Prostate gland (tissue), 2 donors: ENCODE data around the gene SLC9A7. TPM values are rescaled to one million over a fixed set of nuclear protein-coding genes. Genes with fewer than 3 reads are reported as not detected.

ENCODE experiments used
- DNase-seq: peaks from one replicate; pipeline ENCODE4 v3.0.0-alpha.2; 2019; ENCODE audit warnings: low spot score
- H3K27ac ChIP-seq, 2 donors: fragments of 200-600 bp; sonication (generic); 2 replicates each; pipeline ENCODE4 v1.5.1; 2017 to 2019
- H3K27me3 ChIP-seq: fragments of 200-600 bp; sonication (generic); replicated peaks from 2 replicates; pipeline ENCODE4 v1.5.1; 2019; ENCODE audit not compliant: insufficient read depth
- H3K36me3 ChIP-seq, 2 donors: fragments of 200-600 bp; sonication (generic); 1 replicate in 1 of 2; 2 replicates in 1 of 2; pipeline versions ENCODE4 v1.5.1 to v1.8.1; 2017 to 2019
- H3K4me1 ChIP-seq: fragments of 200-600 bp; sonication (generic); replicated peaks from 2 replicates; pipeline ENCODE4 v1.5.1; 2019
- H3K4me3 ChIP-seq, 2 donors: fragments of 200-600 bp; sonication (generic); 2 replicates each; pipeline ENCODE4 v1.5.1; 2017 to 2019
- H3K9me3 ChIP-seq: fragments of 200-600 bp; sonication (generic); 2 replicates; pipeline ENCODE4 v1.5.1; 2017
- POLR2A ChIP-seq: fragments of 450-650 bp; IDR thresholded peaks from one replicate; pipeline ENCODE4 v1.6.1; 2016; ENCODE audit warnings: antibody characterized with exemption, mild to moderate bottlenecking
- POLR2AphosphoS5 ChIP-seq: sonication (generic); formaldehyde crosslinking; IDR thresholded peaks from one replicate; pipeline ENCODE4 v1.6.1; 2017; ENCODE audit warnings: antibody characterized with exemption
- whole genome bisulfite sequencing: methylation state at CpG from one replicate; pipeline ENCODE4 v1.1.5; 2018; 5-methylcytosine and 5-hydroxymethylcytosine counted together
- intact Hi-C: fragments of 100-400 bp; cut with DNase I; formaldehyde crosslinking; loops from one replicate; pipeline ENCODE4 v1.14.2; 2022
- total RNA-seq, 2 donors: library from RNA; depleted of rRNA; stranded (reverse); fragments of >200 nt; gene quantifications; one replicate each; pipeline ENCODE4 v1.1.0, GENCODE V29; 2016
- TF ChIP-seq, protein P1 (sequence below), 4 experiments: fragments of 200-600 bp in 2 of 4; fragments of 450-650 bp in 2 of 4; sonication (generic) in 2 of 4; IDR thresholded peaks; 1 replicate in 3 of 4; 2 replicates in 1 of 4; pipeline ENCODE4 v1.5.1; 2016 to 2019; ENCODE audit warnings: antibody characterized with exemption in 4 of 4, mild to moderate bottlenecking in 2 of 4, moderate library complexity in 2 of 4

SLC9A7 gene
- total RNA-seq, 2 donors from 2014 or later, result 16.5 to 36.5 TPM

DNA sequence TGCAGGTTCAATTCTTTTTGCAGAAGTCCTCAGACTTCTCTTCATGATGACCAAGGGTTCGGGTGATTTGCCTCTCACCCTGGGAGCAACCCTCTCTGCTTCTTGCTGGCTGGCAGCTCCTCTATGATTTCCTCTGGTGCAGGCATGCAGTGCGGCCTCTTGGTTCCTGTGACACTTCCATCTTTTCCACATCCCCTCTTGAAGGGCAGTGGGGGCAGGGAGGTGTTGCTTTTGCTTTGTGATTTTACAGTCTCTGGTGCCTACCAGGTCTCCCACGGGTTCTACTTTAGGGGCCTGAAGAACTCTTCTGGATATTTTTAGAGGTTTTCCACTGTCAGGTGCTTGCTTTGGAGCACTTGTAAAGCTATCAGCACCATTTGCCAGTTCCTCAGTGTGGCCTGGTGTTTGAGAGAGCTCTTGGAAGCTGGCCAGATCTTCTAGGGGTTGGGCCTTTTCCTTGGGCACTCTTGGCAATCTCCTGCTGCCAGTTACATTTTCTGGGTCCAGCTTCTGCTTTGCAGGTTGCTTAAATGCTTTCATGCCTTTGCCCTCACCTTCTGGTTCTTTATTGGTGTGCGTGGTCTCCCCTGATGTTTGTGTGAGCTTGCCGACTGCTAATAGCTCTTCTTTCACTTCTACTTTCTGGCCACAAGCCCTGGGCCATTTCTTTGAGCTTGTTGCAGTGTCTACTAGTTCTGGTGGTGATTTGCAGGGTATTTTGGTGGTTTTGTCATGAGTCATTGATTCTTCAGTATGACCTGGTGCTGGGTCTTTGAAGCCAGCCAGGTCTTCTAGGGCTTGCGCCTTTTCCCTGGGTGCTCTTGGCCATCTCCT is 196.9 kb downstream of the SLC9A7 start:
- TF ChIP-seq POLR2AphosphoS5 (no peak), POLR2A (no peak)
- TF ChIP-seq, protein P1, sequence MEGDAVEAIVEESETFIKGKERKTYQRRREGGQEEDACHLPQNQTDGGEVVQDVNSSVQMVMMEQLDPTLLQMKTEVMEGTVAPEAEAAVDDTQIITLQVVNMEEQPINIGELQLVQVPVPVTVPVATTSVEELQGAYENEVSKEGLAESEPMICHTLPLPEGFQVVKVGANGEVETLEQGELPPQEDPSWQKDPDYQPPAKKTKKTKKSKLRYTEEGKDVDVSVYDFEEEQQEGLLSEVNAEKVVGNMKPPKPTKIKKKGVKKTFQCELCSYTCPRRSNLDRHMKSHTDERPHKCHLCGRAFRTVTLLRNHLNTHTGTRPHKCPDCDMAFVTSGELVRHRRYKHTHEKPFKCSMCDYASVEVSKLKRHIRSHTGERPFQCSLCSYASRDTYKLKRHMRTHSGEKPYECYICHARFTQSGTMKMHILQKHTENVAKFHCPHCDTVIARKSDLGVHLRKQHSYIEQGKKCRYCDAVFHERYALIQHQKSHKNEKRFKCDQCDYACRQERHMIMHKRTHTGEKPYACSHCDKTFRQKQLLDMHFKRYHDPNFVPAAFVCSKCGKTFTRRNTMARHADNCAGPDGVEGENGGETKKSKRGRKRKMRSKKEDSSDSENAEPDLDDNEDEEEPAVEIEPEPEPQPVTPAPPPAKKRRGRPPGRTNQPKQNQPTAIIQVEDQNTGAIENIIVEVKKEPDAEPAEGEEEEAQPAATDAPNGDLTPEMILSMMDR (IDR thresholded peaks at IDR 0.05), result no peak
- Histone ChIP-seq H3K9me3 (no peaks in the 10 kb centered on the region), H3K27ac (no peak overlapping the region), H3K4me3 (no peak overlapping the region), H3K4me1 (no peaks in the 10 kb centered on the region), H3K36me3 (no peaks in the 10 kb centered on the region), H3K27me3 (no peaks in the 10 kb centered on the region)
- 57% methylated on average over 6 of the region's 6 CpGs for WGBS
- intact Hi-C loops, result no loop called here
- DNase-seq, result peak; percentile 20

DNA sequence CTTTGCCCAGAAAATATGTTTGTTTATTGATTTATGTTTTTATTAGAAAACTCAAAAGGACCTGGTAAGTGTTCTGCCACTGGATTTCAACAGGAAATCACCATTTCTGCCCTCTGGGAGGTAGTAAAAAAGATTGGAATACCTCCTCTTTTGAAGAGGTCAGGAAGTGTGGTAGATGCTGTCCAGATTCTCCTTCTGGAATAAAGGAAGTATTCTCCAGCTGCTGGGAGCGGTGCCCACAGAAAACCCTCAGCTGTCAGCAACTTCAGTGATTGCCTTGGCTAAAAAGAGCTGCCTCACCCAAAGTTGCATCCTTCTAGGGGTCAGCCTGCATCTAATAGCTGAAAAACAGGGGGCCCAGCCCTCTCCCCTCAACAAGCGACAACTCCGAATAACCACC is 199.9 kb downstream of the SLC9A7 start:
- TF ChIP-seq POLR2AphosphoS5 (no peak), POLR2A (no peak)
- TF ChIP-seq, protein P1 (IDR thresholded peaks at IDR 0.05), result no peak
- 84% methylated on average over 3 of the region's 3 CpGs for WGBS
- H3K36me3 ChIP-seq, result no peaks in the 10 kb centered on the region
- no peaks in the 10 kb centered on the region for H3K27me3 ChIP-seq
- no peak overlapping the region for H3K4me3 ChIP-seq
- no peak overlapping the region for H3K27ac ChIP-seq
- intact Hi-C loops, result no loop called here
- no peaks in the 10 kb centered on the region for H3K4me1 ChIP-seq
- no peak for DNase-seq
- no peaks in the 10 kb centered on the region for H3K9me3 ChIP-seq

DNA sequence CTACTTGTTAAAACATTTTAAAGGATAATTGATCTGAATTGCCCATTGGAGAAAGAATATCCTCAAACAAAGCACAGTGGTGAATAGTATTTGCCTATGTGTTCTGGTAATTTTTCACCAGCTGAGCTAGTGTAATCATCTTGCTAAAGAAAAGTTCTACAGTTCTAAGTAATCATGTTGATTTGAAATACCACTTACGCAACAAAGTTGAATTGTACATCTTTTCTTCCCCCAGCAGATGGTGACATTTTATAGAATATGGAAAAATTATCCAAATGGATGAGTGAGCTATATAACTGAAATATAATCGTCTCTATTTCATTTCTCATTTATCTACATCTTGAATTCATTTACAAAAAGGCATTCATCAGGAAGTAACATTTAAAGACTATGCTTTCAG is 204.0 kb downstream of the SLC9A7 start:
- intact Hi-C loops, result no loop called here
- H3K4me1 ChIP-seq, result no peaks in the 10 kb centered on the region
- H3K36me3 ChIP-seq, result no peaks in the 10 kb centered on the region
- no peak for DNase-seq
- TF ChIP-seq POLR2AphosphoS5 (no peak), POLR2A (no peak)
- TF ChIP-seq, protein P1 (IDR thresholded peaks at IDR 0.05), result peak in 3 of 4 experiments; percentile 14 to 51 (median 47)
- no peaks in the 10 kb centered on the region for H3K9me3 ChIP-seq
- WGBS, result 34% methylated on average over 2 of the region's 2 CpGs
- H3K4me3 ChIP-seq, result no peak overlapping the region
- H3K27me3 ChIP-seq, result no peaks in the 10 kb centered on the region
- no peak overlapping the region for H3K27ac ChIP-seq

DNA sequence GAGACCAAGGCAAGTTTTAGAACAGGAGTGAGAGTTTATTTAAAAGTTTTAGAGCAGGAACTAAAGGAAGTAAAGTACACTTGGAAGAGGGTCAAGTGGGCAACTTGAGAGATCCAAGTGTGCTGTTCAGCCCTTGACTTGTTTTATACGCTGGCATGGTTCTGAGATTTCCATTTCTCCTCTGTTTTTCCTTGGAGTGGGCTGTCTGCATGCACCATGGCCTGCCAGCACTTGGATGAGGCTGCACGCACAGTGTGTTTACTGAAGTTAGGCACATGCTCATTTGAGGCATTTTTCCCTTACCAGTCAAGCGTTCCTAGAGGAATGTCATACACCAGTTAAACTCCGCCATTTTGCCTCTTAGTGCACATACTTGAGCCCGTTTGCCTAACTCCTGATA is 205.0 kb downstream of the SLC9A7 start:
- Histone ChIP-seq H3K9me3 (no peaks in the 10 kb centered on the region), H3K27ac (no peak overlapping the region), H3K27me3 (no peaks in the 10 kb centered on the region), H3K4me1 (no peaks in the 10 kb centered on the region), H3K4me3 (no peak overlapping the region), H3K36me3 (no peaks in the 10 kb centered on the region)
- 91% methylated on average over 5 of the region's 5 CpGs for WGBS
- intact Hi-C loops, result no loop called here
- DNase-seq, result no peak
- TF ChIP-seq, protein P1 (IDR thresholded peaks at IDR 0.05), result no peak
- no peak for TF ChIP-seq POLR2A

DNA sequence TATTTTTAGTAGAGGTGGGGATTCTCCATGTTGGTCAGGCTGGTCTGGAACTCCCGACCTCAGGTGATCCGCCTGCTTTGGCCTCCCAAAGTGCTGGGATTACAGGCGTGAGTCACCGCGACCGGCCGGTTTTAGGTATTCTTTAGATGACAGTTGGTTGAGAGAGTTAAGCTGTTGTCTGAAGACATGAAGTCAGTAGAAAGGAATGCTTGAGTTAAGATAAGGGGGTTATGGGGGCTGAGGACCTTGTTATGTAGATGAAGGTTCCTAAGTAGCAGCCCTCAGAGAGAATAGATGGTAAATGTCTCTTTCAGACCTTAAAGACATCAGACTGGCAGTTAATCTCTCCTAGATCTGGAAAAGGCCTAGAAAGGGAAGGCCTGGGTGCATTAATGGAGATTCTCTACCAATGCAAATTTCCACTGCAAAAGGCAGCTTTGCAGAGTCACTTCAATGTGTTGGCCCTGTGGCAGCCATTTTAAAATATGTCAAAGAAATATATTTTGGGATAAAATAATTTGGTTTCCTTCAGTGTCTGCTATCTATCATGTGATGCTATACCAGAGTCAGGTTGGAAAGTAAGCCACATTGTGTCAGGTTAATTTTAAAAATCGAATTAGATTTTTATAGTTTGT is 207.3 kb downstream of the SLC9A7 start:
- intact Hi-C loops, result no loop called here

More for the DNA sequence above, 207.3 kb downstream of the SLC9A7 start:
- Histone ChIP-seq H3K4me1 (no peaks in the 10 kb centered on the region), H3K36me3 (no peaks in the 10 kb centered on the region), H3K4me3 (no peak overlapping the region), H3K27me3 (no peaks in the 10 kb centered on the region), H3K9me3 (no peaks in the 10 kb centered on the region), H3K27ac (no peak overlapping the region)
- DNase-seq, result no peak
- no peak for TF ChIP-seq POLR2A
- TF ChIP-seq, protein P1 (IDR thresholded peaks at IDR 0.05), result no peak
- TF ChIP-seq POLR2AphosphoS5, result no peak
- 67% methylated on average over 8 of the region's 8 CpGs for WGBS
